ENCODE results near the gene EVA1B.

DNA sequence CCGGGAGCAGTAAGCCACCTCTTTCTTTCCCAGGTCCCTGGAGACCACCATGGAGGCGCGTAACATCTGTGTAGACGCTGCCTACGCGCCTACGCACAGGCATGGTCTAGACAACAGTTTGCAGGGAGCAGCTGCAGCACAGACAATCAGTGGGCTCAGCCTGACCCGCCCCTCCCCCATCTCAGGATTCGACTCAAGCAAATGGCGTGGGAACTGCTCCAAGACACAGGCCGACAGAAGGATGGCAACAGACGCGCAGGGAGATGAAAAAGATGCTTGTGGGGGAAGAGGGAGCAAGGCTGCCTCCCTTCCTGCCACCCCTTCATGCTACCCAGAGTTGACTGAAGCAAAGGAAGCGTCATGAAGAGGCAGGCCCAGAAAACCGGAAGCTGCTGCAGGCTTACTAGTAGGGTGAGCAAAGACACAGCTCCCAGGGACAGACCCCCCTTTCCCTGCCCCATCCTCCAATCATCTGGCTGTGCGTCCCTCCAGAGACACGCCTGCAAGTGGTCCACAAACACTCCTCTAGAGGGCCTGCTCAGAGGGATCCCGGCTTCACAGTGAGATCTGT, 42.7 kb upstream of the EVA1B start:
- TF ChIP-seq EZH2 (IDR thresholded peaks at IDR 0.05; ENCODE audit: borderline replicate concordance, low read depth, low read length, severe bottlenecking): no peak
- TF ChIP-seq, protein P1, sequence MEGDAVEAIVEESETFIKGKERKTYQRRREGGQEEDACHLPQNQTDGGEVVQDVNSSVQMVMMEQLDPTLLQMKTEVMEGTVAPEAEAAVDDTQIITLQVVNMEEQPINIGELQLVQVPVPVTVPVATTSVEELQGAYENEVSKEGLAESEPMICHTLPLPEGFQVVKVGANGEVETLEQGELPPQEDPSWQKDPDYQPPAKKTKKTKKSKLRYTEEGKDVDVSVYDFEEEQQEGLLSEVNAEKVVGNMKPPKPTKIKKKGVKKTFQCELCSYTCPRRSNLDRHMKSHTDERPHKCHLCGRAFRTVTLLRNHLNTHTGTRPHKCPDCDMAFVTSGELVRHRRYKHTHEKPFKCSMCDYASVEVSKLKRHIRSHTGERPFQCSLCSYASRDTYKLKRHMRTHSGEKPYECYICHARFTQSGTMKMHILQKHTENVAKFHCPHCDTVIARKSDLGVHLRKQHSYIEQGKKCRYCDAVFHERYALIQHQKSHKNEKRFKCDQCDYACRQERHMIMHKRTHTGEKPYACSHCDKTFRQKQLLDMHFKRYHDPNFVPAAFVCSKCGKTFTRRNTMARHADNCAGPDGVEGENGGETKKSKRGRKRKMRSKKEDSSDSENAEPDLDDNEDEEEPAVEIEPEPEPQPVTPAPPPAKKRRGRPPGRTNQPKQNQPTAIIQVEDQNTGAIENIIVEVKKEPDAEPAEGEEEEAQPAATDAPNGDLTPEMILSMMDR (IDR thresholded peaks at IDR 0.05; ENCODE audit: borderline replicate concordance, extremely low read depth, low read length, poor library complexity, severe bottlenecking): peak; percentile 67

Measured in DND-41 (cell line).